GM19397 (cell line): ENCODE data around the gene DGAT2.

Experiments used
- ATAC-seq: cut with Tn5 transposase; IDR thresholded peaks from one replicate; pipeline ENCODE4 v1.9.1; 2021; ENCODE audit warnings: mild to moderate bottlenecking, moderate library complexity; ENCODE audit not compliant: unreplicated experiment

The DGAT2 gene

GRCh38 chr11:75797792-75798191 is 29.2 kb downstream of the DGAT2 start:
- no peak for ATAC-seq

- ATAC-seq, result no peak
Measured at GRCh38 chr11:75800136-75800675, 31.6 kb downstream of the DGAT2 start.

GRCh38 chr11:75800728-75801361 is 32.3 kb downstream of the DGAT2 start:
- ATAC-seq, result no peak

GRCh38 chr11:75801362-75802020 is 32.9 kb downstream of the DGAT2 start:
- no peak for ATAC-seq

- no peak for ATAC-seq
Measured at GRCh38 chr11:75802021-75802912, 33.7 kb downstream of the DGAT2 start.

GRCh38 chr11:75802913-75803820 is 34.6 kb downstream of the DGAT2 start:
- ATAC-seq, result no peak

- ATAC-seq, result no peak
Measured at GRCh38 chr11:75809111-75809510, 40.5 kb downstream of the DGAT2 start.

- no peak for ATAC-seq
Measured at GRCh38 chr11:75809991-75810390, 41.4 kb downstream of the DGAT2 start.

- ATAC-seq, result no peak
Measured at GRCh38 chr11:75810637-75811390, 42.2 kb downstream of the DGAT2 start.

- no peak for ATAC-seq
Measured at GRCh38 chr11:75811485-75811884, 42.9 kb downstream of the DGAT2 start.

GRCh38 chr11:75812542-75813040 is 44.0 kb downstream of the DGAT2 start:
- ATAC-seq, result no peak

GRCh38 chr11:75813124-75813523 is 44.5 kb downstream of the DGAT2 start:
- no peak for ATAC-seq

GRCh38 chr11:75813622-75814039 is 45.1 kb downstream of the DGAT2 start:
- ATAC-seq, result no peak

GRCh38 chr11:75814363-75814676 is 45.7 kb downstream of the DGAT2 start:
- peak; percentile 17 for ATAC-seq

GRCh38 chr11:75814677-75815344 is 46.2 kb downstream of the DGAT2 start, which contains the start of gene UVRAG:
Gene UVRAG (plus strand): TSS chr11:75815210. CDS start chr11:75815408, 198 bp downstream.
- ATAC-seq, result peak; percentile 77

GRCh38 chr11:75815345-75816168 is 47.0 kb downstream of the DGAT2 start:
- ATAC-seq, result peak; percentile 31

GRCh38 chr11:75816561-75817239 is 48.1 kb downstream of the DGAT2 start:
- no peak for ATAC-seq

GRCh38 chr11:75820645-75821044 is 52.1 kb downstream of the DGAT2 start:
- ATAC-seq, result no peak
